ENCODE data around the gene DLX1.

DNA sequence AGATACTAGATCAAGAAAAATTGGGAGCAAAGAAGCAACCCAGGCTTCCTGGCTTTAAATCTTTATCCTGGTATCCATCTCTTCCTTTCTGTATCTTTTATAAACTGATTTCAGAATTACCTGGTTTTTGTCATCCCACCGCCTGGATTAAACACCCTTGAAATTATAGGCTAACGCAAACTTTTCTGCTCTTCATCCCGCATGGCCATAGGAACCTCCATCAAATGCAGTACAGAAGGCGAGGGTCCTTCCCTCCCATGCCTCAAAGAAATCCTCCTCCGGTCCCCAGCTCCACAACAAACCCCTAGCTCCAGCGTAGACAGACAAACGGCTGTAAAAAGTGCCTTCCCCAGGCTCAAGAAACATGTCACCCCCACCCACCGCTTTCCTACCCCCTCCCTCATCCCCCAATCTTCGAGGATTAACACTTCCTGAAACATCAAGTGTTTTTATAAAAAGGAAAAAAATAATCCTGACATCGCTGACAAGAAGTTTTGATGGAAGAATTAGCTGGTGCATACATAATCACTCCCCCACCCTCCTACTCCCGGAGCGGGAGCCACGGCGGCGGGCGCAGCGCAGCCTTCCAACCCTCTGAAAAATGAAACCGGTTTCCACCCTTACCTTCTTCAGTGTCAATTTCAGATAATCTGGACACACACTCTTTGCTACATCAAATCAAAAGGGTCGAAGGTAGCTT is 7.6 kb downstream of the DLX1 start:
- TF ChIP-seq, protein P1, sequence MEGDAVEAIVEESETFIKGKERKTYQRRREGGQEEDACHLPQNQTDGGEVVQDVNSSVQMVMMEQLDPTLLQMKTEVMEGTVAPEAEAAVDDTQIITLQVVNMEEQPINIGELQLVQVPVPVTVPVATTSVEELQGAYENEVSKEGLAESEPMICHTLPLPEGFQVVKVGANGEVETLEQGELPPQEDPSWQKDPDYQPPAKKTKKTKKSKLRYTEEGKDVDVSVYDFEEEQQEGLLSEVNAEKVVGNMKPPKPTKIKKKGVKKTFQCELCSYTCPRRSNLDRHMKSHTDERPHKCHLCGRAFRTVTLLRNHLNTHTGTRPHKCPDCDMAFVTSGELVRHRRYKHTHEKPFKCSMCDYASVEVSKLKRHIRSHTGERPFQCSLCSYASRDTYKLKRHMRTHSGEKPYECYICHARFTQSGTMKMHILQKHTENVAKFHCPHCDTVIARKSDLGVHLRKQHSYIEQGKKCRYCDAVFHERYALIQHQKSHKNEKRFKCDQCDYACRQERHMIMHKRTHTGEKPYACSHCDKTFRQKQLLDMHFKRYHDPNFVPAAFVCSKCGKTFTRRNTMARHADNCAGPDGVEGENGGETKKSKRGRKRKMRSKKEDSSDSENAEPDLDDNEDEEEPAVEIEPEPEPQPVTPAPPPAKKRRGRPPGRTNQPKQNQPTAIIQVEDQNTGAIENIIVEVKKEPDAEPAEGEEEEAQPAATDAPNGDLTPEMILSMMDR (IDR thresholded peaks at IDR 0.05): no peak
- TF ChIP-seq ZFX (IDR thresholded peaks at IDR 0.05; ENCODE audit: borderline replicate concordance): no peak

Data from 22Rv1 (cell line).